LNCaP clone FGC (cell line): ENCODE results near the gene FBXO28.

Experiments used
- DNase-seq: peaks from one replicate; pipeline ENCODE4 v3.0.0-alpha.2; 2011; ENCODE audit warnings: low read depth
- H3K4me3 ChIP-seq: 2 replicates; pipeline ENCODE4 v1.5.1; 2011; ENCODE audit warnings: mild to moderate bottlenecking, low read depth, low read length, control low read depth
- TF ChIP-seq, protein P1 (sequence below): IDR thresholded peaks from 2 replicates; pipeline ENCODE4 v1.5.1; 2012; ENCODE audit warnings: mild to moderate bottlenecking; ENCODE audit not compliant: control insufficient read depth, insufficient read depth; ENCODE audit errors: extremely low read depth

FBXO28 gene

DNA sequence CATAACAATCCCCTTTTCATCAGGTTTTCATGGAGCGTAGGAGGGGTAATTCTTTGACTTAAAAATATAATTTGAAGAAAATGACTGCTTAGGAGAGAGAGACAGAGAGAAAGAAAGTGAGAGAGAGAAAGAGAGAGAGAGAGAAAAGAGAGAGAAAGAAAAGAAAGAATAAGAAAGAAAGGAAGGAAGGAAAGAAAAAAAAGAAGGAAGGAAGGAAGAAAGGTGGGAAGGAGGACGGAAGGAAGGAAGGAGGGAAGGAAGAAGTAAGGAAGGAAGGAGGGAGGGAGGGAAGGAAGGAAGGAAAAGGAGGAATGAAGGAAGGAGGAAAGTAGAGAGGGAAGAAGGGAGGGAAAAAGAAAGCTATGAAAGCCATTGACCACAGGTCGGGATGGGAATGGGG lies 58.3 kb downstream of the FBXO28 start:
- DNase-seq: no peak
- H3K4me3 ChIP-seq: no peak overlapping the region
- TF ChIP-seq, protein P1, sequence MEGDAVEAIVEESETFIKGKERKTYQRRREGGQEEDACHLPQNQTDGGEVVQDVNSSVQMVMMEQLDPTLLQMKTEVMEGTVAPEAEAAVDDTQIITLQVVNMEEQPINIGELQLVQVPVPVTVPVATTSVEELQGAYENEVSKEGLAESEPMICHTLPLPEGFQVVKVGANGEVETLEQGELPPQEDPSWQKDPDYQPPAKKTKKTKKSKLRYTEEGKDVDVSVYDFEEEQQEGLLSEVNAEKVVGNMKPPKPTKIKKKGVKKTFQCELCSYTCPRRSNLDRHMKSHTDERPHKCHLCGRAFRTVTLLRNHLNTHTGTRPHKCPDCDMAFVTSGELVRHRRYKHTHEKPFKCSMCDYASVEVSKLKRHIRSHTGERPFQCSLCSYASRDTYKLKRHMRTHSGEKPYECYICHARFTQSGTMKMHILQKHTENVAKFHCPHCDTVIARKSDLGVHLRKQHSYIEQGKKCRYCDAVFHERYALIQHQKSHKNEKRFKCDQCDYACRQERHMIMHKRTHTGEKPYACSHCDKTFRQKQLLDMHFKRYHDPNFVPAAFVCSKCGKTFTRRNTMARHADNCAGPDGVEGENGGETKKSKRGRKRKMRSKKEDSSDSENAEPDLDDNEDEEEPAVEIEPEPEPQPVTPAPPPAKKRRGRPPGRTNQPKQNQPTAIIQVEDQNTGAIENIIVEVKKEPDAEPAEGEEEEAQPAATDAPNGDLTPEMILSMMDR: no peak

DNA sequence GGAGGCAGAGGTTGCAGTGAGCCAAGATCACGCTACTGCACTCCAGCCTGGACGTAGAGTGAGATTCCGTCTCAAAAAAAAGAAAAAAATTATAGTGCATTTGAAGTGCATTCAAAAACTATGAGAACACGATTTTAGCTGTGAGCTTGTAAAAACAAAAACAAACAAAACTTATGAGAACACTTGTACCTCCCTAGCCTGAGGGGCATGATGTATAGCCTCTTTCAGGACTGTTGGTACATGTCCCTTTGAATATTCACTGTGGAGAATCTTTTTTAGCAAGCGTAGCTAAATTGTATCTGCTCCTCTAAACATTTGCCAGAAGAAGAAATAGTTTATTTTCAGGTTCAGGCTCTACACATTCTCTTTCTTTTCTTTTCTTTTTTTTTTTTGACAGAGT lies 59.6 kb downstream of the FBXO28 start:
- no peak overlapping the region for H3K4me3 ChIP-seq
- peak; percentile 94 for DNase-seq
- TF ChIP-seq, protein P1: no peak

DNA sequence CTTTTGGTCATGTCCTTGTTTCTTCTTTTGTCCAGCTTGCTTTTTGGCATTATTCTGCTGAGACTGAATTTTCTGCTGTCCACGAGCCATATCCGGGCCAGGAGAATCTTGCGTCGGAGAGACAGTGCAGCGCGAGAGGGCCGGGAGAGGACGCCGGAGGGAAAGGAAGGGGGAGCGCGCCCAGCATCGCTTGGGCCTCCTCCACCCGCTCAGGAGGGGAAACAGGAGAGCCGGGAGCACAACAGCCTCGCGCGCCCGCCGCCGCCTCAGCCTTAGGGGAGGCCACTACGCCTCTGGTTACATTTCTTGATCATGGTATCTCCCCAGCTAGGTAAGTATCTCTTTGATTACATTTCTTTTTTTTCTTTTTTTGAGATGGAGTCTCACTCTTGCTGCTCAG lies 61.7 kb downstream of the FBXO28 start:
- TF ChIP-seq, protein P1: no peak
- no peak overlapping the region for H3K4me3 ChIP-seq
- no peak for DNase-seq

DNA sequence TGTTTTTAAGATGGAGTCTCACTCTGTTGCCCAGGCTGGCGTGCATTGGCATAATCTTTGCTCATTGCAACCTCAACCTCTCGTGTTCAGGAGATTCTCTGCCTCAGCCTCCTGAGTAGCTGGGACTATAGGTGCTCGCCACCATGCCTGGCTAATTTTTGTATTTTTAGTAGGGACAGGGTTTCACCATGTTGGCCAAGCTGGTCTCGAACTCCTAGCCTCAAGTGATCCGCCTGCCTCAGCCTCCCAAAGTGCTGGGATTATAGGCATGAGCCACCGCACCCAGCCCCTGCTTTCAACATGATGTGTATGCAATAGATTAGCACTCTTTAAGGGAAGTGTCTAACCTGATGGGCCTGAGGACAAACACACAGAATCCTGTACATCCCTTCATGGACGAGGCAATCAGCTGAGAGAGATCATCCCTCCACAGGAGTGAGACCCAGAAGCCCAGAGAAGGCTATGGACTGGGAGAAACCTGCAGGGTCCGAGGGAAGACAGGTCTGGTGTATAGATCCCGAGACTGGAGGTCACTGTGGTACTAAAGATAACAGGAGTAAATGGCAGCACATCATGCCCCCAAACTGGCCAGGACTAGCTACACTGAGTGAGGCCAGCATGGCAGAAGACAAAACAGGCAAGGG lies 63.6 kb downstream of the FBXO28 start:
- no peak for DNase-seq
- TF ChIP-seq, protein P1: no peak

DNA sequence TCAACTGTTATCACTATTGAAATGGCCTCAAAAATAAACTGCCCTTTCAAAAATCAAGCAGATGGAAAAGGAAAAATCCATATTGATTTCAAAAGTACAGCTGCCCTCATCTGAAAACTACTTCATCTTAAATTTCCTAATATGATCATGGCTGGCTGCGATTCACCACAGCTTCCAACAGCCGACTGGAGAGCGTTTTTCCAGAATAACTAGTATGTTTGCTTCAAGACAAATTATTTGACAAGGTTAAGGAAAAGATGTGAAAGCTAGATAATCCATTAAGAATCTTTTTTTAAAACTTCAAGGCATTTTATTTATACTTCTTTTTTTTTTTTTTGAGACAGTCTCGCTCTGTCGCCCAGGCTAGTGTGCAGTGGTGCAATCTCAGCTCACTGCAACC lies 65.0 kb downstream of the FBXO28 start:
- no peak overlapping the region for H3K4me3 ChIP-seq
- DNase-seq: peak; percentile 70
- TF ChIP-seq, protein P1: no peak

More for the DNA sequence above, 63.6 kb downstream of the FBXO28 start:
- no peak overlapping the region for H3K4me3 ChIP-seq

DNA sequence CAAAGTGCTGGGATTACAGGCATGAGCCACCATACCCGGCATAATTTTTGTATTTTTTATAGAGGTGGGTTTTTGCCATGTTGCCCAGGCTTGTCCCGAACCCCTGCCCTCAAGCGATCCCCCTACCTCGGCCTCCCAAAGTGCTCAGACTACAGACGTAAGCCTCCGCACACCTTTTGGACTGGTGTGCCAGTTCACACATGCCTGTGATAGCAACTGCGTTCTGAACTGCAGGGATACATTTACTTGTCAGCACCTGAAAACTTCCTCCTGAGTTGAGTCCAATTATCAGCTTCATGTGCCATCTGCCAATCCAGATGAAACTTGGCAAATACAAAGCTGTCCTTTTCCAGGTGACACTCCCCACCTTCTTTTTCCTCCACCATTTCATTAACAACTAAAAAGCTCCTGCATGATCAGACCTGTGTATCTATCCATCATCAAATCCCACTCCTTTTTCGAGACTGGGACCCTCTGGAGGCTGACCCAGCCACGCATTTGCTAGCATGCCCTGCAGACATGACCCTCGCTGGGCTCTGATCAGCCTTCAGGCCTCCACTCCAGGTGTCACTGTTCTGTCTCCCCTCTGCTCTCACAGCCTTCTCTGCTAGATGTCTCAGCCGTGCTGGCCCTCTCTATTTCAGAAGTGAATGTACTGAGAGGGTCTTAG lies 67.0 kb downstream of the FBXO28 start:
- DNase-seq: peak; percentile 58
- TF ChIP-seq, protein P1: no peak
- no peak overlapping the region for H3K4me3 ChIP-seq

DNA sequence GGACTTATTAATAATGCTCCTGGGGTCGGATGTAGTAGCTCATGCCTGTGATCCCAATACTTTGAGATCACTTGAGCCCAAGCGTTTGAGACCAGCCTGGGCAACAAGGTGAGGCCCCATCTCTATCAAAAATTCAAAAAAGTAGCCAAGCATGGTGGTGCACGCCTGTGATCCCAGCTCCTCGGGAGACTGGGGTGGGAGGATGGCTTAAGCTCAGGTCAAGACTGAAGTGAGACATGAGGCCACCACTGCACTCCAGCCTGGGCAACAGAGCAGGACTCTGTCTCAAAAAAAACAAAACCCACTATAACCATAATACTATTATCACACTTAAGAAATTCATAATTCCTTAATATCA lies 67.5 kb downstream of the FBXO28 start:
- H3K4me3 ChIP-seq: no peak overlapping the region
- no peak for DNase-seq
- TF ChIP-seq, protein P1: no peak
